Measurements from ENCODE around the gene TCF25.
"Not testable (repeated sequence)": the region's sequence is repeated elsewhere in the genome, so short reads cannot be mapped to it uniquely, and the experiment has no call there.

The TCF25 gene

DNA sequence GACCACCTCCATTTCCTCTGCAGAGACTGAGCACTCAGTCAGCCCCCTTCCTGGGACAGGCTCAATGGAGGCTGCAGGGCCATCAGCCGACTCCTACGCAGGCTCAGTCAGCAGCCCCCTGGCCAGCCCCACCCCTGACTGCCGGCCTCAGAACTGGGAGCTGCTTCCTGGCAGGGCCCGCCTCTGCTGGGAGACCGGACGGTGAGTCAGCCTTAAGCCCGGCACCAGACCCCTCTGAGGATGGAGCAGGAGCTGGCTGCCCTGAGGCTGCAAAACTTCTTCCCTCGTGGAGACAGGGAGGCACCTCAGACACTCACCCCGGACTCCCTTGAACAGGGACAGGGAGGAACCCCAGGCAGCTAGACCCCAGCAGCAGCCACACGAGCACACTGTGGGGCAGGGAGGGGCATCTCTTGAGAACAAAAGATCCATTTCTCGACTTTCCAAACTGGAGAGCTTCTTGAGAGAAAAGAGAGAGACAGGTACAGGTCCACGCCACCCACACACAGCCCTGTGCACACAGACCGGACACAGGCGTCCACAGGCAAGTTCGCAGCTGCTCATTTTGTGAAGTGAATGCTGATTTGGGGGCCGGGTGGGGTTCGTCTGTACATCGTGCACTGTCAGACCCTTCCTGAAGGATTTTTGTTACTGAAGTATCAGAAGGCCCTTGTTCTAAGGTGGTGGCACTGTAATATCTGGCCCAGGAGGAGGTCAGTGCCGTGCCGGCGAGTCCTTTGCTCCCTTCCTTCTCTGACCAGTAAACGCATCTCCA is 48.5 kb downstream of the TCF25 start:
- DNase-seq = peak; percentile 83

DNA sequence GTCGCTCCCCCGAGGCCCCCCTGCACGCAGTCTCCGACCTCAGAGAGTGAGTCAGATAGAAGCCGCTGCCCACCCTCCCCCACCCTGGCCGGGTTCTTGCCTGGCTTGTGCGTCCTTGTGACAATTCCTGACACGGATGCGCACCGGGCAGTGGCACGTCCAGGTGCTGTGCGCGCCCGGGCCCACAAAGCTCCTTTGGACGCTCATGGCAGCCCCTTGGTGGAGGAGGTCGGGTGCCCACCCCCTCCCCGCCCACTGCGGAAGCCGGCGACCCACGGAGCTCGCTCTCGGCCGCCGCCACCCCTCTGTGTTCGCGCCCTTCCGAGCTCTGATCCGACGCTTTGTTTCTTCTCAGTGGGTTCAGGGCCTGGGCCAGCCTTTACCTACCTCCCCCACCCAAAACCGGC is 49.1 kb downstream of the TCF25 start:
- peak; percentile 71 for DNase-seq

DNA sequence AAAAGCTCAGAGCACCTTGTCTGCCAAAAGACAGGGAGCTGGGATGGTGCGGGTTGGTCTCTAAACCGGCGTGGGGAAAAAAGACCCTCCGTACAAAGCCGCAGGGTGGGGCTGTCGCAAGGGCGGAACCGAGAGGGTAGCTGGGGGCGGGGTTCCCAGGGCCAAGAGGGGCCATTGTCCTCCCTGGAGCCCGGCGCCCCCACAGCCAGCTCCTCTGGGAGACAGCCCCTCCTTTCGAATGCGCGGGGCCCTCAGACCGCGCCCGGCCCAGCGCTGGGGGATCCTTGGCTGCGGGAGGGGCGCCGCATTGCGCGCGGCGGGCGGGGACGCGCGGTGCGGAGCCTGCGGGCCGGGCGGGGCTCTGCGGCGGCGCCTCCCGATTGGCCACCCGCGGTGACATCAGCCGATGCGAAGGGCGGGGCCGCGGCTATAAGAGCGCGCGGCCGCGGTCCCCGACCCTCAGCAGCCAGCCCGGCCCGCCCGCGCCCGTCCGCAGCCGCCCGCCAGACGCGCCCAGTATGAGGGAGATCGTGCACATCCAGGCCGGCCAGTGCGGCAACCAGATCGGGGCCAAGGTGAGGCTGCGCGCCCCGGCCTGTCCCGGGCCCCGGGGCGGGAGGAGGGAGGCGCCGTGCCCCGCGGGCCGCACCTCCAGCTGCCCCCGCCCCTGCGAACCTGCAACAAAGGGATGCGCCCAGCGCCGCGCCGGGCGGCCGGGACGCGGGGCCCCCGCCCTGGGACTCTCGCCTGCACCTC is 49.7 kb downstream of the TCF25 start, which contains the start of gene TUBB3:
Gene TUBB3 (plus strand): TSS at position 459 of the 756 bp plus-strand sequence. CDS start 60 bp downstream, at position 519.
- peak; percentile 76 for DNase-seq

DNA sequence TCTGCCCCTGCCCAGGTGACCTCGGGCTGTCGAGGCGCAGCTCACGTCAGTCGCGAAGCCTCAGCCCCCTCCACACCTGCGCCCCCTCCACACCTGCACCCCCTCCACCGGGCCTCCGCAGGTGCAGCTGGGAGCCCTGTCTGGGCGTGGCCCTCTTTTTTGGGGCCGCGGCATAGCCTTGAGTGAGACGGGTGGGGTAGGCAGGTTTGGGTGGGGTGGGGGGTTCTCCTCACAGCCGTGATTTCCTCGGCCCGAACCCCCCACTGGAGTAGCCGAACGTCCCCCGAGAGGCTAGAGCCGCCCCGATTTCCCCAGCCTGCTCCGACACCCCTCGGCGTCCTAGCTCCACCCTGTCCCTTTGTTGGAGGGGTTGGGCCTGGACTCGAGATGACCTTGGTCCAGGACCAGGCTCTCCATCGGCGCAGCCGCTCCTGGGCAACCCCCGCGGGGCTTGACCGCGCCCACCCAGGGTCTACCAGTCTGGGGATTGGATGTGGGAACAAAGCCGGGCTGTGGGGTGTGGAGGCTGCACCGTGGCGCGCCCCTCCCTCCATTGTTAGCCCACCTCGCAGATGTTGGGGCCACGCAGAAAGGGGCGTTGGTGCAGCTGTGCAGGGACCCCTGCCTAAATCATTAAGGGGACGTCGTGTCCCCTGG is 50.4 kb downstream of the TCF25 start:
- no peak for DNase-seq

DNA sequence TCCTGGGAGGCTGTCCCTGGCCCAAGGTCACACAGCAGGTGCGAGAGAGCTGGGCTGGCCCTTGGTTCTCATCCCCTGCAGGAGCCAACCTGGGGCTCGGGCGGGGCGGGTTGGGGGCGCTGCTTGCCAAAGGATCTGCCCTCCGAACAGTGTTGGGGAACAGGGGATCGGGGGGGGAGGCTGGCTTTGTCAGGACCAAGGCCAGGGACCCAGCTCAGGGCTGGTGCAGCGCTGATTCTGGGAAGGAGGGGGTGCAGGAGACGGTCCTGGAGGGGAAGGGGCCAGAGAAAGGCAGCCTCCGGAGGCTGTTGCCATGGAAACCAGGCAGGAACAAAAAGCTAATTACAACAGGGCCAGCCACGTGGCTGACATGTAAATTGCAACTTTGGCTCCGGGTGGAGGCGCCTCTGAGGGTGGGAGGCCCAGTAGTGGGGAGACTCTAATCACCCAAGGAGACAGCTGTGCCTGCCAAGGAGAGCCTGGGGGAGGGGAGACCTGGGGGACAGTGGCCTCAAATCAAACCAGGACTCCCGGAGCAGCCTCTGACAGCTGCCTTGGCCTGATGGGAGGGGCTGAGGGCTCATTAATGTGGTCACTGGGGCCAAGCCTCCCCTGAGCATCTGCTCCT is 51.0 kb downstream of the TCF25 start:
- no peak for DNase-seq

DNA sequence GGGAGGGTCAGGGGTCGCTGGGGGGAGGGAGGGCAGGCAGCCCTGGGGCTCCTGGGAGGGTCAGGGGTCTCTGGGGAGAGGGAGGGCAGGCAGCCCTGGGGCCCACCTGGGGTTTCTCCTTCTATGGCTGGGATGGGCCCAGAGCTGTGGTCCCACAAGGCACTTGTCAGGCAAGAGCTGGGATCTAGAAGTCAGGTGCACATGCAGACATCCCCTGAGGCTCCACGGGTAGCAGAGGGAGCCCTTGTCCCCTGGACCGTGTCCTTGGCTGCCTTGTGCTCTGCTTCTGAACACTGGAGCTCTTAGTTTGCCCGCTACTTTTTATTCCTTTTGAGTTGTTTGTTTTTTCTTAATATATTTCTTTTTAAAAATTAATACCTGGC is 51.5 kb downstream of the TCF25 start:
- no peak for DNase-seq

DNA sequence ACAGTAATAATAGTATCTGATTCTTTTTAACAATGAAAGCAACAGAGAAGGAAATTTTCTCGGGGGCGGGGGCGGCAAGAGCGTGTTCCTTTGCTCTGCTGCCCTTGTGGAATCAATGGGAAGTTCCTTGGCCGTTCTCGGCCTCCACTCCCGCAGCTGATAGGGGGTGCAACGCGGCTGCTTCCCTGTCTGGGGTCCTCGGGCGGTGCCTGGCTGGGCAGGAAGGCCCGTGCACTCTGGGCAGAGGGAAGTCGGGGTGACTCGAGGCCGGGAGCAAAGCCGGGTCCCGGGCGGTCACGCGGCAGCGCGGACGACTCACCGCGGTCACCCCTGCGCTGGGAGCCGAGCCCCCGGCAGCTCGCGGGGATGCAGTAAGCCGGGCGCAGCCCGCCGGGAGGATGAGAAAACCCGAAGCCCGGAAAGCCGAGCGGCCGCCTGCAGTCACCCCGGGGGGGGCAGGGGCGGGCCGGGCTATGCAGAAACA is 52.2 kb downstream of the TCF25 start:
- DNase-seq = no peak

DNA sequence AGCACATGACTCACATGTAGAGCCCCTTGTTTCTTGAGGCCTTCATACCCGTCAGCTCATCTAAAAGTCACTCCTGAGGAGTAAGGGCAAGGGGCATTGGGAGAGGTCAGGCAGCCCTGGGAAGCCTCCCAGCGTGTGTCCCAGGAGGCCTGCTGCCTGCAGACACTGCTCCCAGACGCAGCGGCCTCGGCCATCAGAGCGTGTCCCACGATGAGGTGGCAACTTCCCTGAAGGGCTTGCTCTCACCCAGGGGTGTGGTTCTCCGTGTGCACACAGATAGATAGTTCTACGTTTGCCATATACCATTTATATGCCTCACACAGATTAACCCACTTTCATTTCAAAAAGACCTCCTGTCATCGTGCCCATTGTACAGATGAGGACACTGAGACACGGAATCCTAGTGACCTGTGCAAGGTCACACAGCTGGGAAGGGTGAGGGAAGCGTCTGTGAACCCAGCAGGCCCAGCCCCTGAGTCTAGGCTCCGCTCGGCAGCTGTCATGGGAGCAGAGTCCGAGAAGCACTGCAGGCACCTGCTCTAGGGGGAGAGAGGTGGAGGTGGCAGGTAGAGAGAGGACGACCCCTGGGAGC is 58.0 kb downstream of the TCF25 start:
- DNase-seq = no peak

DNA sequence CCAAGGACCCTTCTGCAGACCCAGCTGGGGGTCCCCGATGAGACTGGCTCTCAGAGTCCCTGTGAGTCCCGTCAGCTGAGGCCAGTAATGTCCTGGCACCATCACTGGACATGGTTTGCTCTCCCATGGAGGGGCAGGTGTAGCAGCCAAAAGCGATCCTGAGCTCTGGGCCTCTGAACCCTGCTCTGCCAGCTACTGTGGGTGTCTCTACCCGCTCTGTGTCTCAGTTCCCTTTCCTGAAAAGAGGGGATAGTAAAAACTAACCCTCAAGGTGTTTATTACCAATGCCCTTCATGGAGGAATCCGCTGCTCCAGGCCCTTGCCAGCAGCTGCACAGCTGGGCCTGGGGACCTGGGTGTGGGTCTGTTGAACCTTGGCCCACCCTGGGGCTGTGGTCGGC is 58.6 kb downstream of the TCF25 start:
- DNase-seq = no peak

DNA sequence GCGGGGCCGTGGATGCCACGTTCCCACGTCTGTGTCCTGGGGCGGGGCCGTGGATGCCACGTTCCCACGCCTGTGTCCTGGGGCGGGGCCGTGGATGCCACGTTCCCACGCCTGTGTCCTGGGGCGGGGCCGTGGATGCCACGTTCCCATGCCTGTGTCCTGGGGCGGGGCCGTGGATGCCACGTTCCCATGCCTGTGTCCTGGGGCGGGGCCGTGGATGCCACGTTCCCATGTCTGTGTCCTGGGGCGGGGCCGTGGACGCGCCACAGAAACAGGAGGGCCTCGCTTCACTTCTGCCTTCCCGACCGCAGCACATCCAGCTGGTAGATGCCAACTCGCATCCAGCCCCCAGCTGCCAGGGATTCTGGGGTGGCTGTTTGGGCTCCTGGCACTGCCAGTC is 60.6 kb downstream of the TCF25 start:
- DNase-seq = not testable (repeated sequence)

DNA sequence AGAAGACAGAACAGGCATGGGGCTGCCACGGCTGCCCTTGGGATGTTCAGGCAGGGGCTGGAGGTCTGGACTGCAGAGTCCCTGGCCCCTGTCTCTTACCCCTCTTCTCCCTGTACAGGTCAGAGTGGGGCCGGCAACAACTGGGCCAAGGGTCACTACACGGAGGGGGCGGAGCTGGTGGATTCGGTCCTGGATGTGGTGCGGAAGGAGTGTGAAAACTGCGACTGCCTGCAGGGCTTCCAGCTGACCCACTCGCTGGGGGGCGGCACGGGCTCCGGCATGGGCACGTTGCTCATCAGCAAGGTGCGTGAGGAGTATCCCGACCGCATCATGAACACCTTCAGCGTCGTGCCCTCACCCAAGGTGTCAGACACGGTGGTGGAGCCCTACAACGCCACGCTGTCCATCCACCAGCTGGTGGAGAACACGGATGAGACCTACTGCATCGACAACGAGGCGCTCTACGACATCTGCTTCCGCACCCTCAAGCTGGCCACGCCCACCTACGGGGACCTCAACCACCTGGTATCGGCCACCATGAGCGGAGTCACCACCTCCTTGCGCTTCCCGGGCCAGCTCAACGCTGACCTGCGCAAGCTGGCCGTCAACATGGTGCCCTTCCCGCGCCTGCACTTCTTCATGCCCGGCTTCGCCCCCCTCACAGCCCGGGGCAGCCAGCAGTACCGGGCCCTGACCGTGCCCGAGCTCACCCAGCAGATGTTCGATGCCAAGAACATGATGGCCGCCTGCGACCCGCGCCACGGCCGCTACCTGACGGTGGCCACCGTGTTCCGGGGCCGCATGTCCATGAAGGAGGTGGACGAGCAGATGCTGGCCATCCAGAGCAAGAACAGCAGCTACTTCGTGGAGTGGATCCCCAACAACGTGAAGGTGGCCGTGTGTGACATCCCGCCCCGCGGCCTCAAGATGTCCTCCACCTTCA is 61.5 kb downstream of the TCF25 start:
- DNase-seq = no peak

DNA sequence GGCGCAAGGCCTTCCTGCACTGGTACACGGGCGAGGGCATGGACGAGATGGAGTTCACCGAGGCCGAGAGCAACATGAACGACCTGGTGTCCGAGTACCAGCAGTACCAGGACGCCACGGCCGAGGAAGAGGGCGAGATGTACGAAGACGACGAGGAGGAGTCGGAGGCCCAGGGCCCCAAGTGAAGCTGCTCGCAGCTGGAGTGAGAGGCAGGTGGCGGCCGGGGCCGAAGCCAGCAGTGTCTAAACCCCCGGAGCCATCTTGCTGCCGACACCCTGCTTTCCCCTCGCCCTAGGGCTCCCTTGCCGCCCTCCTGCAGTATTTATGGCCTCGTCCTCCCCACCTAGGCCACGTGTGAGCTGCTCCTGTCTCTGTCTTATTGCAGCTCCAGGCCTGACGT is 62.2 kb downstream of the TCF25 start:
- not testable (repeated sequence) for DNase-seq

DNA sequence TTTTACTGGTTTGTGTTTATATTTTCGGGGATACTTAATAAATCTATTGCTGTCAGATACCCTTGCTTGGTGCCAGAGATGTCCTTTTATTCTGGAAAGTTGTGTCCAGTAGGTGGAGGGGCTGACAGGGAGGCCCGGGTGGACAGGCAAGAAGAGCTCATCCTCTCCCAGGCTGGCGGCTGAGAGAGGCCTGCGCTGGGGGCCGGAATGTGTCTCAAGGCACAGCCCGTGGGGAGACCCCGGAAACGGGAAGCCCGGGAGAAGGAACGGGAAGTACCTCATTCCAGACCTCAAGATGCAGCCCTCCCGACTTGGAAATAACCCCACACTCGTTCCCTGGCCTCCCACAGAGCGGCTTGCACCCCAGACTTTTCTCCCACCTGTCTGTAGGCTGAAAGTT is 62.6 kb downstream of the TCF25 start:
- DNase-seq = no peak

DNA sequence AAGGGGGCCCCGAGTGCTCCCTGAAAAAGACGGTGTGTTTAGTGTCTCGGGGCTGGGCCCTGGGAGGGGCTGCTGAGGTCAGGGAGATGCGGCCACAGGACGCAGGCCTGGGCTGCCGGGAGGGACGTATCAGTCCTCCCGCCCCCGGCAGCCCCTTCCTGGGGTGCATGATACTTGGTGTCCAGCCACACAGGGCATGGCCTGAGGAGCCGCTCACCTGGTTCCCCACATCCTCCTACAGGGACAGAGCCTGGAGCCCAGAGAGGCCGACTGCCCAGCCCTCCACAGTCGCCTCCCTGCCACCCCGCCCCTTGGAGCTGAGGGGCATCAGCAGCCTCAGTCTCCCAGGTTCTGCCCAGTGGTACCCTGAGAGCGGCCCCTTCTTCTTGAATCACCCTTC is 63.1 kb downstream of the TCF25 start:
- DNase-seq = no peak

DNA sequence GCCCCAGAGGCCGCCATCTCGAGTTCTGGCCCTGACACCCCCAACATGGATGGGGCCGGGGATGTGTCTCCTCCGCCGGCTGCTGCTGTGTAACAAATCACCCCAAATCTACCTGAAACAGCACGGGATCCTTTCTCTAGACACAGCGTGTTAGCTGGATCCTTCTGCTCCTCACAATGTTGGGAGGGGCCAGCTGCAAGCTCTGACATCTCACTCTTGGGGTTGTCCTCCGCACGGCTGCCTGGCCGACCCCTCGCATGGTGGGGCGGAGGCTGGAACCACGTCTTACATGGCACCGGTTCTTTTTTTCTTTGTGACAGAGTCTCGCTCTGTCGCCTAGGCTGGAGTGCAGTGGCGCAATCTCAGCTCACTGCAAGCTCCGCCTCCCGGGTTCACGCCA is 63.6 kb downstream of the TCF25 start:
- no peak for DNase-seq

DNA sequence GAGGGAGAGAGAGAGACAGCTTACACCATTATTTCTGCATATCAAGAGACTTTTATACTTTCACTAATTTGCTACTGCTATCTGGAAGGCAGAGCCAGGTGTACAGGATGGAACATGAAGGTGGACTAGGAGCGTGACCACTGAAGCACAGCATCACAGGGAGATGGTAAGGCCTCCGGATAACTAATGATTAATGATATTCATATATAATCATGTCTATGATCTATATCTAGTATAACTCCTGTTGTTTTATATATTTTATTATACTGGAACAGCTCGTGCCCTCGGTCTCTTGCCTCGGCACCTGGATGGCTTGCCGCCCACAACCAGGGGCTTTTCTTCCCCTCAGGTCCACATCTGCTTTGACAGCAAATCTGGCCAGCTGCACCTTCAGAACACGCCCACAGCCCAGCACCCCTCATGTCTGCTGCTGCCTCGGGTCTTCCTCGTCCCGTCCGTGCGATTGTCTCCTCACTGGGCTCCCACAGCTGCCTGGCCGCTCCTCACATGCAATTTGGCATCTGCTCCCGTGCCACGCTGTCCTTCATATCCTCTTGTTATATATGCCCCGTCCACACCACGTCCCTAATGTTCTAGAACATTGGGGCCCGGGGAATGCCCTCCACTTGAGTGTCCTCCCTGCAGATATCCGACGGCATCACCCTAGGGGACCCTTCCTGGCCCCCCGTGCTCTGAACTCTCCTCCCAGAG is 64.9 kb downstream of the TCF25 start:
- DNase-seq = no peak

DNA sequence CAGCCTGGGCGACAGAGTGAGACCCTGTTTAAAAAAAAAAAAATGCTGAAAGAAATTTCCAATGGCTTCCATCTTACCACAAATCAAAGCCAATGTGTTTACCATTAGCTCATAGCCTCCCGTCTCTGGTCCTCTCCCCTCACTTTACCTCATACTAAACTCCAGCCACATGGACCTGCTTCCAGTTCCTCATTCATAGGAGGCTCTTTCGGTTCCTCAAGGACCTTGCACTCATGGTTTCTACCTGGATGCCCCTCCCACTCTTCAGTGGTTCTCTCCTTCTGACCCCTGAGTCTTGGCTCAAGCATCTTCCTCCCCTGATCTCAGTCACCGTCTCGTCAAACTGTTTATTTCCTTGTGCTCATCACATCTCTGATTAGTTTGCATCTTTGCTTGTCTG is 71.4 kb downstream of the TCF25 start:
- no peak for DNase-seq

DNA sequence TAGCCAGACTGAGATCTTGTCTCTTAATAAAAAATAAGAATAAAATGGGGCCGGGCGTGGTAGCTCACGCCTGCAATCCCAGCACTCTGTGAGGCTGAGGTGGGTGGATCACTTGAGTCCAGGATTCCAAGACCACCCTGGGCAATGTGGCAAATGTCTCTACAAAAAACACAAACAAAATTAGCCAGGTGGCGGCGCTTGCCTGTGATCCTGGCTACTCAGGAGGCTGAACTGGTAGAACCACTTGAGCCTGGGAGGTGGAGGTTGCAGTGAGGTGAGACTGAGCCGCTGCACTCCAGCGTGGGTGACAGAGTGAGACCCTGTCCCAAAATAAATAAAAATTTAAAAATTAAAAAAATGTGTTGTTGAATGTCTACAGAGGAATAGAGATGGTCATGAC is 72.3 kb downstream of the TCF25 start:
- DNase-seq = no peak

DNA sequence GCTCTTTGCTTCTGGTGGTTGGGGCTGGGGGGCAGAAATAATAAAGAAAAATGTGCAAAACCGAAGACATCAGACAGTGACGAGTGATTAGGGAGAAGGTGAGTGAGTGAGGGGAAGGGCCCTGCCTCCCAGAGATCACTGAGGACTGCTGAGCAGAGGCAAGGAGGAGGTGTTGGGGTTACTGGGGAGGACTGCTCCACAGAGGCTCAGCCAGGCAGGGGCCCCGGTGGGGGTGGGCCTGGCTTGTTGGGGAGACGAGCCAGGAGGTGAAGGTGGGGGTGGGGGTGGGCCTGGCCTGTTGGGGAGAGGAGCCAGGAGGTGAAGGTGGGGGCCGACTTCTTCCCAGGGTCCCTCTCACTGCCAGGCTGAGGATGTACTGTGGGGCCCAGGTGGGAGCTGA is 73.1 kb downstream of the TCF25 start:
- DNase-seq = no peak

DNA sequence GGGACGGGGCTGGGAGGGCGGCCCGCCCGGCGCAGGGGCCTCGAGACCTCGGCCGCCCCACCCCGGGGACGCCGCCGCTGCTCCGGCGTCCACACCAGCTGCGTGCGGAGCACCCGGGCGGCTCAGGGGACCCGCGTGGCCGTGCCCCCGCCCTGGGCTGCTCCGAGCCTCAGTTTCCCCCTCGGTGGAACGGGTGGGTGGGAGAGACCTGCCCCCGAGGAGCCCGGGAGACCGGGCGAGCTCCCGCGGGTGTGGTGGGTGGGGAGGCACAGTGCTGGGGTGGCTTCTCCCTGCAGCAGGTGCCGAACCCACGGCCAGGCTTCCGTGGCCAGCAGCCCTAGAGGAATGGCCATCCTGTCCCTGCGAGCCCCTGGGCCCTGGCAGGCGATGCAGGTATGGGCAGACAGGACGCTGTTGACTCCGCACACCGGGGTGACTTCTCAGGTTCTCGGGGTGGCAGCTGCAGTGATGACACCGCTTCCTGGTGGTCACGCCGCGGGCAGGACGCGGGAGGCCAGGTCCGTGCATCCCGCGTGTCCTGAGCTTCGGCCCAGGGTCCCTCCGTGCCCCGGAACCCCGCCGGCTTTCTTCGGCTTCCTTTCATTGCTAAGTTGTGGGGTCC is 75.8 kb downstream of the TCF25 start:
- DNase-seq = no peak

Measured in T1000 (cell line).